ENCODE measurements around the gene CDC42EP4. TPM values are rescaled to one million over a fixed set of nuclear protein-coding genes. Genes with fewer than 3 reads are reported as not detected.

CDC42EP4 gene
- total and polyA plus RNA-seq, 2 experiments from 2014 or later: 4.4 to 19.9 TPM

GRCh38 chr17:73325527-73325842, 13.7 kb upstream of the CDC42EP4 start (continued):
- no peak for TF ChIP-seq EZH2 (IDR thresholded peaks at IDR 0.05; ENCODE audit: low read depth, unreplicated experiment)
- TF ChIP-seq, protein P1, sequence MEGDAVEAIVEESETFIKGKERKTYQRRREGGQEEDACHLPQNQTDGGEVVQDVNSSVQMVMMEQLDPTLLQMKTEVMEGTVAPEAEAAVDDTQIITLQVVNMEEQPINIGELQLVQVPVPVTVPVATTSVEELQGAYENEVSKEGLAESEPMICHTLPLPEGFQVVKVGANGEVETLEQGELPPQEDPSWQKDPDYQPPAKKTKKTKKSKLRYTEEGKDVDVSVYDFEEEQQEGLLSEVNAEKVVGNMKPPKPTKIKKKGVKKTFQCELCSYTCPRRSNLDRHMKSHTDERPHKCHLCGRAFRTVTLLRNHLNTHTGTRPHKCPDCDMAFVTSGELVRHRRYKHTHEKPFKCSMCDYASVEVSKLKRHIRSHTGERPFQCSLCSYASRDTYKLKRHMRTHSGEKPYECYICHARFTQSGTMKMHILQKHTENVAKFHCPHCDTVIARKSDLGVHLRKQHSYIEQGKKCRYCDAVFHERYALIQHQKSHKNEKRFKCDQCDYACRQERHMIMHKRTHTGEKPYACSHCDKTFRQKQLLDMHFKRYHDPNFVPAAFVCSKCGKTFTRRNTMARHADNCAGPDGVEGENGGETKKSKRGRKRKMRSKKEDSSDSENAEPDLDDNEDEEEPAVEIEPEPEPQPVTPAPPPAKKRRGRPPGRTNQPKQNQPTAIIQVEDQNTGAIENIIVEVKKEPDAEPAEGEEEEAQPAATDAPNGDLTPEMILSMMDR (conservative IDR thresholded peaks at IDR 0.05; ENCODE audit: low read depth in 2 of 2): no peak
- no peak for TF ChIP-seq JUNB (IDR thresholded peaks at IDR 0.05; ENCODE audit: unreplicated experiment)
- TF ChIP-seq, protein P2, sequence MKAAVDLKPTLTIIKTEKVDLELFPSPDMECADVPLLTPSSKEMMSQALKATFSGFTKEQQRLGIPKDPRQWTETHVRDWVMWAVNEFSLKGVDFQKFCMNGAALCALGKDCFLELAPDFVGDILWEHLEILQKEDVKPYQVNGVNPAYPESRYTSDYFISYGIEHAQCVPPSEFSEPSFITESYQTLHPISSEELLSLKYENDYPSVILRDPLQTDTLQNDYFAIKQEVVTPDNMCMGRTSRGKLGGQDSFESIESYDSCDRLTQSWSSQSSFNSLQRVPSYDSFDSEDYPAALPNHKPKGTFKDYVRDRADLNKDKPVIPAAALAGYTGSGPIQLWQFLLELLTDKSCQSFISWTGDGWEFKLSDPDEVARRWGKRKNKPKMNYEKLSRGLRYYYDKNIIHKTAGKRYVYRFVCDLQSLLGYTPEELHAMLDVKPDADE (IDR thresholded peaks at IDR 0.05): no peak
- no peak for TF ChIP-seq EZH2phosphoT487 (IDR thresholded peaks at IDR 0.05; ENCODE audit: unreplicated experiment)

DNA sequence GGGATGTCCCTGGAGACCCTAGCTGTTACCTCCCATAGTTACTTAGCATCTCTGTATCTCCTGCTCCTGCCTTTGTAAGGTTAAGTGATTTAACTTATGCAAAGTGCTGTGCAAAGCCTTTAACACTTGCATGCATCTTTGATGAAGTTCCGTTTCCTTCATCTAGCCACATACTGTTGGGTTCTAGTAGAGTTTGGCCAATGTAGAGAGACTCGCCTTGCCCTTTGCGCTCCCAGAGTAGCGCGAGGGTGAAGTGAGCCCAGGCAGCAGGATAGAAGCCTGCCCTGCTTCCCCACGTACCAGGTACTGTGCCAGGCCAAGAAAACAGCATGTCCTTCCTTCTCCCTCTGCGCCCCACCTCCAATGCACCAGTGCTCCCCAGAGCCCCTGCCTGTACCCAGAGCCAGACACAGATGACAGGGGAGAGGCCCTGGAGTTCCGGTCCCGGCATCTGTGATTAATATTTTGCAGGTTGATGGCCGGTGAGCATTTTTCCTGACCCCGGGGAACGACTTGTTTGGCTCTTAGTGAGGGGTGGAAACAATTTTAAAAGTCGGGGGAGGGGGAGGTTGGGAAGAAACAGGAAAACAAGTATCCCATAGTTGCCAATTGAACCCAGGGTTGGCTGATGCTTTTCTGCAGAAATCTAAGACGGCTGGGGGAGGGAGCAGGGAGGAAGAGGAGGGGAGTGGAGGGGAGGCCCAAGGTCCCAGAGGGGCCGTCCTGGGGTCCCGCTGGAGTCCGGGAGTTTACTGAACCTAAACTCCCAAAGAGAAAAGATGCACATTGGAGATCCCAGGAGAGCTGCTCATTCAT, 13.1 kb upstream of the CDC42EP4 start:
- Mint-ChIP-seq H3K27me3 (ENCODE audit: insufficient read depth, low read depth, poor library complexity) (peaks cover 19% of the 10 kb centered on the region), H3K36me3 (ENCODE audit: low read depth) (no peaks in the 10 kb centered on the region), H3K4me3 (no peak overlapping the region), H3K27ac (peak overlapping the region; percentile 28), H3K4me1 (peaks cover 25% of the 10 kb centered on the region), H3K9me3 (no peaks in the 10 kb centered on the region; the same call in 2 of the 3 replicates)
- Histone ChIP-seq H3K9me2 (ENCODE audit: insufficient read depth) (no peaks in the 10 kb centered on the region), H3F3A (replicated peaks; ENCODE audit: low read depth) (no peaks in the 10 kb centered on the region; the same call in 1 of the 2 replicates), H3K4me1 (ENCODE audit: insufficient read depth) (peaks cover 24% of the 10 kb centered on the region), H4K20me1 (replicated peaks; ENCODE audit: insufficient read depth) (no peaks in the 10 kb centered on the region), H3K4me2 (peak overlapping the region; percentile 69), H2AFZ (peak overlapping the region; percentile 78; the same call in 1 of the 2 replicates), H3K36me3 (ENCODE audit: insufficient read depth) (no peaks in the 10 kb centered on the region), H3K4me3 (peak overlapping the region; percentile 35; the same call in 1 of the 2 replicates), H3K79me2 (replicated peaks; ENCODE audit: insufficient read depth) (no peaks in the 10 kb centered on the region), H3K27me3 (ENCODE audit: insufficient read depth) (no peaks in the 10 kb centered on the region), H3K27ac (ENCODE audit: low read depth) (no peak overlapping the region; the same call in 1 of the 2 replicates)
- ATAC-seq (peak; percentile 44), DNase-seq (ENCODE audit: low spot score) (peak; percentile 49)
- TF ChIP-seq ZNF331 (CRISPR knock-in tag; IDR thresholded peaks at IDR 0.05; ENCODE audit: low read depth): no peak
- no peak for TF ChIP-seq STAT1 (IDR thresholded peaks at IDR 0.05; ENCODE audit: unreplicated experiment)
- no peak for TF ChIP-seq POLR2AphosphoS5 (IDR thresholded peaks at IDR 0.05; ENCODE audit: low read depth)
- TF ChIP-seq EZH2phosphoT487 (IDR thresholded peaks at IDR 0.05; ENCODE audit: unreplicated experiment): no peak
- TF ChIP-seq JUNB (IDR thresholded peaks at IDR 0.05; ENCODE audit: unreplicated experiment): no peak
- no peak for TF ChIP-seq EZH2 (IDR thresholded peaks at IDR 0.05; ENCODE audit: low read depth, unreplicated experiment)
- TF ChIP-seq, protein P2 (IDR thresholded peaks at IDR 0.05): no peak
- TF ChIP-seq ZNF114 (CRISPR knock-in tag; IDR thresholded peaks at IDR 0.05): no peak
- TF ChIP-seq, protein P3, sequence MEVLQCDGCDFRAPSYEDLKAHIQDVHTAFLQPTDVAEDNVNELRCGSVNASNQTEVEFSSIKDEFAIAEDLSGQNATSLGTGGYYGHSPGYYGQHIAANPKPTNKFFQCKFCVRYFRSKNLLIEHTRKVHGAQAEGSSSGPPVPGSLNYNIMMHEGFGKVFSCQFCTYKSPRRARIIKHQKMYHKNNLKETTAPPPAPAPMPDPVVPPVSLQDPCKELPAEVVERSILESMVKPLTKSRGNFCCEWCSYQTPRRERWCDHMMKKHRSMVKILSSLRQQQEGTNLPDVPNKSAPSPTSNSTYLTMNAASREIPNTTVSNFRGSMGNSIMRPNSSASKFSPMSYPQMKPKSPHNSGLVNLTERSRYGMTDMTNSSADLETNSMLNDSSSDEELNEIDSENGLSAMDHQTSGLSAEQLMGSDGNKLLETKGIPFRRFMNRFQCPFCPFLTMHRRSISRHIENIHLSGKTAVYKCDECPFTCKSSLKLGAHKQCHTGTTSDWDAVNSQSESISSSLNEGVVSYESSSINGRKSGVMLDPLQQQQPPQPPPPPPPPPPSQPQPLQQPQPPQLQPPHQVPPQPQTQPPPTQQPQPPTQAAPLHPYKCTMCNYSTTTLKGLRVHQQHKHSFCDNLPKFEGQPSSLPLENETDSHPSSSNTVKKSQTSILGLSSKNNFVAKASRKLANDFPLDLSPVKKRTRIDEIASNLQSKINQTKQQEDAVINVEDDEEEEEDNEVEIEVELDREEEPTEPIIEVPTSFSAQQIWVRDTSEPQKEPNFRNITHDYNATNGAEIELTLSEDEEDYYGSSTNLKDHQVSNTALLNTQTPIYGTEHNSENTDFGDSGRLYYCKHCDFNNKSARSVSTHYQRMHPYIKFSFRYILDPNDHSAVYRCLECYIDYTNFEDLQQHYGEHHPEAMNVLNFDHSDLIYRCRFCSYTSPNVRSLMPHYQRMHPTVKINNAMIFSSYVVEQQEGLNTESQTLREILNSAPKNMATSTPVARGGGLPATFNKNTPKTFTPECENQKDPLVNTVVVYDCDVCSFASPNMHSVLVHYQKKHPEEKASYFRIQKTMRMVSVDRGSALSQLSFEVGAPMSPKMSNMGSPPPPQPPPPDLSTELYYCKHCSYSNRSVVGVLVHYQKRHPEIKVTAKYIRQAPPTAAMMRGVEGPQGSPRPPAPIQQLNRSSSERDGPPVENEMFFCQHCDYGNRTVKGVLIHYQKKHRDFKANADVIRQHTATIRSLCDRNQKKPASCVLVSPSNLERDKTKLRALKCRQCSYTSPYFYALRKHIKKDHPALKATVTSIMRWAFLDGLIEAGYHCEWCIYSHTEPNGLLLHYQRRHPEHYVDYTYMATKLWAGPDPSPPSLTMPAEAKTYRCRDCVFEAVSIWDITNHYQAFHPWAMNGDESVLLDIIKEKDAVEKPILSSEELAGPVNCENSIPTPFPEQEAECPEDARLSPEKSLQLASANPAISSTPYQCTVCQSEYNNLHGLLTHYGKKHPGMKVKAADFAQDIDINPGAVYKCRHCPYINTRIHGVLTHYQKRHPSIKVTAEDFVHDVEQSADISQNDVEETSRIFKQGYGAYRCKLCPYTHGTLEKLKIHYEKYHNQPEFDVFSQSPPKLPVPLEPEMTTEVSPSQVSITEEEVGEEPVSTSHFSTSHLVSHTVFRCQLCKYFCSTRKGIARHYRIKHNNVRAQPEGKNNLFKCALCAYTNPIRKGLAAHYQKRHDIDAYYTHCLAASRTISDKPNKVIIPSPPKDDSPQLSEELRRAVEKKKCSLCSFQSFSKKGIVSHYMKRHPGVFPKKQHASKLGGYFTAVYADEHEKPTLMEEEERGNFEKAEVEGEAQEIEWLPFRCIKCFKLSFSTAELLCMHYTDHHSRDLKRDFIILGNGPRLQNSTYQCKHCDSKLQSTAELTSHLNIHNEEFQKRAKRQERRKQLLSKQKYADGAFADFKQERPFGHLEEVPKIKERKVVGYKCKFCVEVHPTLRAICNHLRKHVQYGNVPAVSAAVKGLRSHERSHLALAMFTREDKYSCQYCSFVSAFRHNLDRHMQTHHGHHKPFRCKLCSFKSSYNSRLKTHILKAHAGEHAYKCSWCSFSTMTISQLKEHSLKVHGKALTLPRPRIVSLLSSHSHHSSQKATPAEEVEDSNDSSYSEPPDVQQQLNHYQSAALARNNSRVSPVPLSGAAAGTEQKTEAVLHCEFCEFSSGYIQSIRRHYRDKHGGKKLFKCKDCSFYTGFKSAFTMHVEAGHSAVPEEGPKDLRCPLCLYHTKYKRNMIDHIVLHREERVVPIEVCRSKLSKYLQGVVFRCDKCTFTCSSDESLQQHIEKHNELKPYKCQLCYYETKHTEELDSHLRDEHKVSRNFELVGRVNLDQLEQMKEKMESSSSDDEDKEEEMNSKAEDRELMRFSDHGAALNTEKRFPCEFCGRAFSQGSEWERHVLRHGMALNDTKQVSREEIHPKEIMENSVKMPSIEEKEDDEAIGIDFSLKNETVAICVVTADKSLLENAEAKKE (CRISPR knock-in tag; IDR thresholded peaks at IDR 0.05): no peak
- no peak for TF ChIP-seq NANOG (IDR thresholded peaks at IDR 0.05; ENCODE audit: borderline replicate concordance)
- no peak for TF ChIP-seq CREB1 (CRISPR knock-in tag; IDR thresholded peaks at IDR 0.05; ENCODE audit: low read depth)
